GM21526 (cell line): Measurements from ENCODE around the gene PGLYRP4.

Experiments
- ATAC-seq: cut with Tn5 transposase; IDR thresholded peaks from one replicate; pipeline ENCODE4 v1.9.1; 2021; ENCODE audit warnings: moderate library complexity; ENCODE audit not compliant: unreplicated experiment, low FRiP score

The PGLYRP4 gene

GRCh38 chr1:153380711-153381110 is 32.1 kb upstream of the PGLYRP4 start:
- no peak for ATAC-seq

DNA sequence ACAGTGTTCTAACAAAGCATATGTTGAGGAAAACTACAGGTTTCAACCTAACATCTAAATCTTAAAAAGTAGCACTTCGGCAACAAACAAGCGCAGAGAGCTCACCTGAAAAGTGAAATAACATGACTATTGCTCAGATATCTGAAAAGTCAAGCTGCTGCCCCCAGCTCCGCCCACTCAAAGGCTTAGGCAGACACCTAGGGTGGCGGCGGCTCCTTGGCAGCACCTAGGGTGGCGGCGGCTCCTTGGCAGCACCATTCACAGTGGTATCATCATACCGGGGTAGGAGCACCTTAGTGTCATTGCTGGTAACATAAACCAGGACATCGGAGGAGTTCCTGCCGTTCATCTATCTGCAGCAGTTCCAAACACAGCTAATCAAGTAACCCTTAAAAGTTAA is 30.9 kb upstream of the PGLYRP4 start:
- no peak for ATAC-seq

DNA sequence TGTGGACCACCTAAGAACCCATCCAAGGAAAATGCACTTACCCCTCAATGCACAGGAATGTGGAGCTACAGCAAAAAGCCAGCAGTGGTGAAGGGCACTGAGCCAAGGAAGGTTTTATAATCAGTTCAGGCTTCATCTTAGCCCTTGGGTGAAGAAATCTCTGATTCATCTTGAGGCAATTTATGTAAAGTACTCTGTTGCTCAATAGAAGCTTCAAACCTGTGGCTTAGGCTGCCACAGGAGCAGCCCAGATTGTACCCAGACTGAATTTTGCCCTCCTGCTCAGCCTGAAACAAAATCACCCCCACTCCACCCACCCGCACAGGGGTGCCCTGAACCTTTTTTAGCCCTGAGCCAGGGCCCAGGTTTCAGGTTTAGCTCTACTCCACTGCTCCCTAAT is 26.9 kb upstream of the PGLYRP4 start, which contains the start of gene S100A12:
S100A12 (minus strand) TSS at position 111 of the 400 bp plus-strand sequence. CDS start 1,029 bp downstream, outside the sequence.
- ATAC-seq: no peak

DNA sequence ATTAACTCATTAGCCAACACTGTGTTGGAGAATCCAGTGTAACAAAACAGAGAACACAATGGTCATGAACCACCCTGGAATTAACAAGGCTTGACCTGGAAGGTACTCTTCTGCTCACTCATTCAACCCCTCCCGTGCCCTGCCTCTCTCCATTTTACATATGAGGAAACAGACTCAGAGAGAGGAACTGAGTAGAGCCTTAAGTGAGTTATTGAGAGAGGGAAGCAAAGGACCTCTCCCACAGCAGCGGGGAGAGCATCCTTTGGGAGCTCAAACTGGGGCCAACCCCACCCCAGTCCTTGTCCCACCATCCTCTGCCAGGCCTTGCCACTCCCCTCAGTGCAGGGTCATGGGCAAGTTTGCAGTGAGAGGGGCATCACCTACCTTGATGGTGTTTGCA is 25.4 kb upstream of the PGLYRP4 start:
- ATAC-seq: no peak

GRCh38 chr1:153372571-153372970 is 23.9 kb upstream of the PGLYRP4 start:
- ATAC-seq: no peak

- ATAC-seq: no peak
Observed at GRCh38 chr1:153371231-153371630, 22.6 kb upstream of the PGLYRP4 start.

DNA sequence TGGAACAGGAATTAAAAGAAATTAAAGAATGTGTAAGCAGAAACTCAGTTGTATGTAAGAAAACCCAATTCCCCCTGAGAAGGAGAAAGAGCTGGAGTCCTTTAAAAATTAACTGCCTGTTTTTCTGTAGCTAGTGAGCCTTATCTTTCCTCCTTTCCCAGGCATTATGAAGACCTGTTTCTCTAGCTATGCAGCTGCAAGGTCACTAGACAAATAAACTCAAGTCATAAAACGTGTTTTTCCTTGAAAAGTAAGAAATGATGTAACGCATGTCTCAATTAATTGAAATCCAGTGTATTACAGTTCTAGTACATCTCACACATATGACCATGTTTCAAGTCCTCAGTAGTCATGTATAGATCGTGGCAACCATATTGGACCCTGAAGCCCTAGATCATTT is 21.5 kb upstream of the PGLYRP4 start:
- ATAC-seq: no peak

DNA sequence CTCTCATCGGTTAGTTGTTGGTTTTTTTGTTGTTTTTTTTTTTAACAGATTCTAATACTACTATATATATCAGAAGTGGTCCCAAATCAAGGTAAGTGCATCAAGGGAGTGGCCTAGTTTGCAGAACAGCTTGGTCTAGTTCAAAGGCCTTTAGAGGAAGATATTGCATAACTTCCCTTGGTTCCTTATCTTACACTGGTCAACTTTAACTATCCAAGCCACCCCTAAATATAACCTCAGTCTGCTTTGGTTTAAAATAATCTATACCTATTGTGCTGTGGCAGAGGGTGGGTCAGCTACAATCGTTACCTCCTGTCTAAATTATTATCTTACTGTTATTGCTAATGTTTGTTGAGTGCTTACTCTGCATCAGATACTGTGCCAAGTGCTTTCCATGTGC is 19.9 kb upstream of the PGLYRP4 start:
- no peak for ATAC-seq

DNA sequence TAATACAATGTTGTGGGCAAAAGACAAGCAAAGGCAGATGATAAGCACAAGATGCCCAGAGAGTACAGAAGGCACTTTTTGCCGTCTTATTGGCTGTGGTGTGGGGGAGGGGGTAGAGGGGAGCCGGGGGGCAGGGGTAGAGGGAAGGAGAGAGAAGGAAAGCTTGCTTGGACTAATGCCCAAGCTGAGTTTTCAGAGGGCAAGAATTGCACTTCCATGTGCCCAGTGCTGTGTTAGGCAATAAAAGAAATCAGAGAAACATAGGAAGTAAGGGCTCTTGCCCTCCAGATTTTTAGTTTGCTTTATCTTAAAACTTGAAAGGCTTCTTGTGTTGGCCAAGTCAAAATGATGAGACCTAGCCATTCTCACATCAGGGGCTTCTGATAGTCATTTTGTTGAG is 18.4 kb upstream of the PGLYRP4 start:
- ATAC-seq: no peak

GRCh38 chr1:153366261-153366660 is 17.6 kb upstream of the PGLYRP4 start:
- ATAC-seq: no peak

DNA sequence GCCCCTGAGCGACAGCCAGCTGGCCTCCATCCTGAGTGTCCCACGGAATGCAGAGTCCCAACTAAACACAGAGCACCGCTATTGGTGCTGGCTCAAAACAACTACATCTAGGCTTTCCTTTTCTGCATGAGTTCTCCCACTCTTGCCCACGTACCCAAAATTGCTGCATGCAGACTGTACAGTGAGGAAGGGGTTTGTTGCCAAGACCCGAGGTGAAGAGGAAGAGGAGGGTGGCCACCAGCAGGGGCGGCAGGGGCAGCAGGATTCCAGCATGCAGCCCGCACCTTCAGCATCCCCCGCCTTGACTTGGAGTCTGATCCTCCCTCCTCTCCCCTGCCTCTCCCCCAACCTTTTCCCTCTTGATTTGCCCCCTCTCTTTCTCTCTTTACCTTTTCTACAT is 17.1 kb upstream of the PGLYRP4 start:
- ATAC-seq: no peak

DNA sequence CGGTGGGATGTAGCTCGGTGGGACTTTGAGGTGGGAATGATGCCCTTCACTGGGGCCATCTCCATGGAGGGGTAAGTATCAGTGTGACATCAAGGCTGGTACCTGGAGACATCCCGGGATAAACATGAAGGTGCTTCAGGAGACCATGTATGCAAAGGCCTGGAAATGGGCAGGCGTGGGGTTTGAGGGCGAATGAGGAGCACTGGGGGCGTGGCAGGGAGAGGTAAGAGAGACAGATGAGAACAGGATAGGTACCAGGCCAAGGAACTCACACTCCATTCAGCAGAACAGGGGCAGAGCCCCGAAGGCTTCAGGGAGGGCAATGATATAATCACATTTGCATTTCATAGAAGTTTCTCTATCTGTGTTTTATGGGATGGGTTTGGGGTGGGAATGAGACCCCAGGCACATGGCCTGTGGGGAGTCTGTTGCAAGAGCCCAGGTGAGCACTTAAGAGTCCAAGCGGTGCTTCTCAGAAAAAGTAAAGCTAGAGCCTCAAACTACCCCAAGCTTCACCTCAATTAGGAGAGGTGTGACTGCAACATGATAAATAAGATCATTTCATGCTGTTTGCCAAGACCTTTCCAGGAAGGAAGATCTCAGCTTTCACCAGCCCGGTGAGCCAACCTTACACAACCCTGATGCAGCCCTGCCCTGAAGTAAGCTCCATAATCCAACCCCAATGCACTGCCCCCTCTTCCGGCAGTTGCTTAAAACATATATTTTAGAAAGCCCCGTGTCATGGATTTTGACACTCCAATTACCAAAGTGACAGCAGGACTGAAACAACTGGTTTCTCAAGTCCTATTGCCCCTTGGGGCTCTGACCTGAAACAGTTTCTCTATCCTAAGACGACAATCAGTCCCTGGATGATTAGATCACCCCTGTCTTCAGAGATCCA is 16.4 kb upstream of the PGLYRP4 start:
- ATAC-seq: no peak

DNA sequence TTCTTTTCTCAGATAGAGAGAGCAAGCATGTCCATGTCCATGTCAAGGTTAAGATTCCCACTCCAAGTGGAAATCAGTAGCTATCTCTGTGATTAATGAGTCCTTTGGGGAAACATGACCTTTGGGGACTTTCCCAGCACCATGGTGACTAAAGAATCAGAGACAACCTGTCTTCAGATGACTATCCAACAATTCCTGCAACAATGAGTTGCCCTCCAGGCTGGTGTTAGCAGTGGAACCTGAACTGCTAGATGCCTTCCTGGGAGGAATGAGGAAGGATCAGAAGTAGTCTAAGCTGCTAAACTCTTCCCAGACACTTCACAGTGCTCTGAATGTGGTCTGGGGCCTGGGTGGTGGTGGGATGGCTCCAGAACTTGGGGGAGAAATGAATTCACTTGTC is 15.5 kb upstream of the PGLYRP4 start:
- ATAC-seq: no peak

- no peak for ATAC-seq
Observed at GRCh38 chr1:153363641-153364040, 15.0 kb upstream of the PGLYRP4 start.

DNA sequence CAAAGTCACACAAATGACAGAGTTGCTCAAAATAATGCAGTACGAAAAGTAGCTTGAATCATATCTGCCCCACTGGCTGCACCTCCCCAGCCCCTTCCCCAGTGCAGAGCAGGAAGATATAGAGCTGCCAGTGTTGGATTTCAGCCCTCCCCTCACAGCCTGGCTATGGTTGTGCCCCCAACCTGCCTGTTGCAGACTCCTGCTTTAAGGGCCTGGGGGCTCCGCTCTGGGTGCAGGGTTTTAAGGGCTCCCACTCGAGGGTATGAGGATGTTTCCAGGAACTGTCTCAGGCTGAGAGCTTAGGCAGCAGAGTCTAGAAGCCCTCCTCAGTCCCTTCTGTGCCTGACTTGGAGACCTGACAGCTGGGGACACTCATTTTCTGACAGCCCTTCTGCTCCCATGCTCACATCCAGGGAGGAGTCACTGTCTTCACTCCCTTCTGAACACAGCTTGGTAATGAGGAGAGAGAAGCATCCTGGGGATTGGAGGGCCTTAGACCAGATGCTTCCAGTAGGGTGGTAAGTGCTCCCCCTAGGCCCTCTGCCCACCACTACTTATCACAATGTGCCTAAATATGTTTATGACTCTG is 13.6 kb upstream of the PGLYRP4 start:
- ATAC-seq: no peak

GRCh38 chr1:153361480-153362109 is 13.0 kb upstream of the PGLYRP4 start:
- no peak for ATAC-seq

DNA sequence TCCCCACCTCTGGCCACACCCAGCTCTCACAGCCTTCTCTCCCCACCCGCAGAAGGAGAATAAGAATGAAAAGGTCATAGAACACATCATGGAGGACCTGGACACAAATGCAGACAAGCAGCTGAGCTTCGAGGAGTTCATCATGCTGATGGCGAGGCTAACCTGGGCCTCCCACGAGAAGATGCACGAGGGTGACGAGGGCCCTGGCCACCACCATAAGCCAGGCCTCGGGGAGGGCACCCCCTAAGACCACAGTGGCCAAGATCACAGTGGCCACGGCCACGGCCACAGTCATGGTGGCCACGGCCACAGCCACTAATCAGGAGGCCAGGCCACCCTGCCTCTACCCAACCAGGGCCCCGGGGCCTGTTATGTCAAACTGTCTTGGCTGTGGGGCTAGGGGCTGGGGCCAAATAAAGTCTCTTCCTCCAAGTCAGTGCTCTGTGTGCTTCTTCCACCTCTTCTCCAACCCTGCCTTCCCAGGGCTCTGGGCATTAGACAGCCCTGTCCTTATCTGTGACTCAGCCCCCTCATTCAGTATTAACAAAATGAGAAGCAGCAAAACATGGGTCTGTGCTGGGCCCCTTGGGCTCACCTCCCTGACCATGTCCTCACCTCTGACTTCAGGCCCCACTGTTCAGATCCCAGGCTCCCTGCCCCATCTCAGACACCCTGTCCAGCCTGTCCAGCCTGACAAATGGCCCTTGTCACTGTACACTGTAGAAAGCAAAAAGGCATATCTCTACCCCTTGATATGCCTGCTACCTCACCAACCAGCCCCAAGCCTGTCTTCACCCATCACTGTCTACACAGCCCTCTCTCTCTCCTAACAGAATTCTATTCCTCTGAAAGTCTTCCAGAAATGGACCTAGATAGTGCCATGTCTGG is 12.2 kb upstream of the PGLYRP4 start:
- ATAC-seq: no peak

- ATAC-seq: no peak
Observed at GRCh38 chr1:153360190-153360589, 11.5 kb upstream of the PGLYRP4 start.

- ATAC-seq: no peak
Observed at GRCh38 chr1:153359241-153359640, 10.6 kb upstream of the PGLYRP4 start.

DNA sequence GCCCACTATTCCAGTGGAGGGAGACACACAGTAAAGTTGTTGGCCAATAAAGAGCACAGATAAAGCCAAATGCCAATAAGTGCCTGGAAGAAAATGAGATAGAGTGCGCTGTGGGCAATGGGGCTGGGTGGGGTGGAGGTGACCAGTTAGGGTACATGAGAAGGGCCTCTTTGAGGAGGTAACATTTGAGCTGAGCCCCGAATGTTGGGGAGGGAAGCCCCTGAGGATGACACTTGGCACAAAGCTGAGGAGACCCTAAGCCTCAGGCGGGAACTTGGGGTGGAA is 10.0 kb upstream of the PGLYRP4 start:
- ATAC-seq: no peak
